ENCODE results near the gene TNIP2. TPM values are rescaled to one million over a fixed set of nuclear protein-coding genes. Genes with fewer than 3 reads are reported as not detected.
A peak's percentile ranks its signal among the peaks of the same experiment; 100 is the strongest.

The TNIP2 gene
- total and polyA plus RNA-seq, 2 of the 13 experiments (the other 11 are each of a cell fraction or from before 2014, with no cell fraction given), result 25.6 to 38.0 TPM

DNA sequence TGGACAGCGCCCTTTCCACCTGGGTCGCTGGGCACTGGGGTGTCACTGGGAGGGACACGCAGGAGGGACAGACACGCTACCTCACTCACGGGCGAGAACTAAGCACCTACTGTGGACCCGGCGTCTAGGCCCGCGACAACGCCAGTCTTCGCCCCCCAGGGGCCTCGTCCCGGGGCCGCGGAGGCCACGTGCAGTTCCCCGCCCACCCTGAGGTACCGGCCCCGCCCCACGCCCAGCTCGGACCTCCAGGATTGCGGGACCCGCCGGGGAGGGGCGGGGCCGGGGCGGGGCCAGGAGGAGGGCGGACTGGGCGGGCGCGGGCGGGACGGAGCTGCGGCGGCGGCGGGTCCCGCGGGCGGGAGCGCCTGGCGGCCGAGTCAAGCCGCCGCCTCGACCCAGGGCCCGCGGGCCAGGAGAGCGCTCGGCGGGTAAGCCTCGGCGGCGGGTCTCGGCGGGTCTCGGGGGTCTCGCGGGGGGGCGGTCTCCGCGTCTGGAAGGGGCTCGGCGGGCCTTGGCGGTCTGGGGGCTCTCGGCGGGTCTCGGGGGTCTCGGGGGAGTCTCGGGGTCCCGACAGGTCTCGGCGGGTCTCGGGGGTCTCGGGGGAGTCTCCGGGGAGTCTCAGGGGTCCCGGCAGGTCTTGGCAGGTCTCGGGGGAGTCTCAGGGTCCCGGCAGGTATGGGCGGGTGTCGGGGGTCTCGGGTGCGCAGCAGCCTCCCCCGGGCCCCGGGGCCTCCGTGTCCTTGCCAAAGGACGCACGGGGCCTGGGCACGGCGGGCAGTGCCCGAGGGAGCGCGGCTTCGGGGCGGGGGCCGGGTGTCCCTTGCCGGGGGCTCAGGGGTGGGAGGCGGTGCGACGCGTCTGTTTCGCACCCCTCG, 36.8 kb upstream of the TNIP2 start, which contains the start of gene SH3BP2 (continued):
- TF ChIP-seq, protein P1, sequence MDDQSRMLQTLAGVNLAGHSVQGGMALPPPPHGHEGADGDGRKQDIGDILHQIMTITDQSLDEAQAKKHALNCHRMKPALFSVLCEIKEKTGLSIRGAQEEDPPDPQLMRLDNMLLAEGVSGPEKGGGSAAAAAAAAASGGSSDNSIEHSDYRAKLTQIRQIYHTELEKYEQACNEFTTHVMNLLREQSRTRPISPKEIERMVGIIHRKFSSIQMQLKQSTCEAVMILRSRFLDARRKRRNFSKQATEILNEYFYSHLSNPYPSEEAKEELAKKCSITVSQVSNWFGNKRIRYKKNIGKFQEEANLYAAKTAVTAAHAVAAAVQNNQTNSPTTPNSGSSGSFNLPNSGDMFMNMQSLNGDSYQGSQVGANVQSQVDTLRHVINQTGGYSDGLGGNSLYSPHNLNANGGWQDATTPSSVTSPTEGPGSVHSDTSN (CRISPR knock-in tag; IDR thresholded peaks at IDR 0.05; ENCODE audit: borderline replicate concordance), result peak; percentile 82
- TF ChIP-seq, protein P2, sequence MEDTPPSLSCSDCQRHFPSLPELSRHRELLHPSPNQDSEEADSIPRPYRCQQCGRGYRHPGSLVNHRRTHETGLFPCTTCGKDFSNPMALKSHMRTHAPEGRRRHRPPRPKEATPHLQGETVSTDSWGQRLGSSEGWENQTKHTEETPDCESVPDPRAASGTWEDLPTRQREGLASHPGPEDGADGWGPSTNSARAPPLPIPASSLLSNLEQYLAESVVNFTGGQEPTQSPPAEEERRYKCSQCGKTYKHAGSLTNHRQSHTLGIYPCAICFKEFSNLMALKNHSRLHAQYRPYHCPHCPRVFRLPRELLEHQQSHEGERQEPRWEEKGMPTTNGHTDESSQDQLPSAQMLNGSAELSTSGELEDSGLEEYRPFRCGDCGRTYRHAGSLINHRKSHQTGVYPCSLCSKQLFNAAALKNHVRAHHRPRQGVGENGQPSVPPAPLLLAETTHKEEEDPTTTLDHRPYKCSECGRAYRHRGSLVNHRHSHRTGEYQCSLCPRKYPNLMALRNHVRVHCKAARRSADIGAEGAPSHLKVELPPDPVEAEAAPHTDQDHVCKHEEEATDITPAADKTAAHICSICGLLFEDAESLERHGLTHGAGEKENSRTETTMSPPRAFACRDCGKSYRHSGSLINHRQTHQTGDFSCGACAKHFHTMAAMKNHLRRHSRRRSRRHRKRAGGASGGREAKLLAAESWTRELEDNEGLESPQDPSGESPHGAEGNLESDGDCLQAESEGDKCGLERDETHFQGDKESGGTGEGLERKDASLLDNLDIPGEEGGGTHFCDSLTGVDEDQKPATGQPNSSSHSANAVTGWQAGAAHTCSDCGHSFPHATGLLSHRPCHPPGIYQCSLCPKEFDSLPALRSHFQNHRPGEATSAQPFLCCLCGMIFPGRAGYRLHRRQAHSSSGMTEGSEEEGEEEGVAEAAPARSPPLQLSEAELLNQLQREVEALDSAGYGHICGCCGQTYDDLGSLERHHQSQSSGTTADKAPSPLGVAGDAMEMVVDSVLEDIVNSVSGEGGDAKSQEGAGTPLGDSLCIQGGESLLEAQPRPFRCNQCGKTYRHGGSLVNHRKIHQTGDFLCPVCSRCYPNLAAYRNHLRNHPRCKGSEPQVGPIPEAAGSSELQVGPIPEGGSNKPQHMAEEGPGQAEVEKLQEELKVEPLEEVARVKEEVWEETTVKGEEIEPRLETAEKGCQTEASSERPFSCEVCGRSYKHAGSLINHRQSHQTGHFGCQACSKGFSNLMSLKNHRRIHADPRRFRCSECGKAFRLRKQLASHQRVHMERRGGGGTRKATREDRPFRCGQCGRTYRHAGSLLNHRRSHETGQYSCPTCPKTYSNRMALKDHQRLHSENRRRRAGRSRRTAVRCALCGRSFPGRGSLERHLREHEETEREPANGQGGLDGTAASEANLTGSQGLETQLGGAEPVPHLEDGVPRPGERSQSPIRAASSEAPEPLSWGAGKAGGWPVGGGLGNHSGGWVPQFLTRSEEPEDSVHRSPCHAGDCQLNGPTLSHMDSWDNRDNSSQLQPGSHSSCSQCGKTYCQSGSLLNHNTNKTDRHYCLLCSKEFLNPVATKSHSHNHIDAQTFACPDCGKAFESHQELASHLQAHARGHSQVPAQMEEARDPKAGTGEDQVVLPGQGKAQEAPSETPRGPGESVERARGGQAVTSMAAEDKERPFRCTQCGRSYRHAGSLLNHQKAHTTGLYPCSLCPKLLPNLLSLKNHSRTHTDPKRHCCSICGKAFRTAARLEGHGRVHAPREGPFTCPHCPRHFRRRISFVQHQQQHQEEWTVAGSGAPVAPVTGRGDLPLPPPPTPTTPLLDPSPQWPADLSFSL (CRISPR knock-in tag; IDR thresholded peaks at IDR 0.05), result no peak
- TF ChIP-seq, protein P3, sequence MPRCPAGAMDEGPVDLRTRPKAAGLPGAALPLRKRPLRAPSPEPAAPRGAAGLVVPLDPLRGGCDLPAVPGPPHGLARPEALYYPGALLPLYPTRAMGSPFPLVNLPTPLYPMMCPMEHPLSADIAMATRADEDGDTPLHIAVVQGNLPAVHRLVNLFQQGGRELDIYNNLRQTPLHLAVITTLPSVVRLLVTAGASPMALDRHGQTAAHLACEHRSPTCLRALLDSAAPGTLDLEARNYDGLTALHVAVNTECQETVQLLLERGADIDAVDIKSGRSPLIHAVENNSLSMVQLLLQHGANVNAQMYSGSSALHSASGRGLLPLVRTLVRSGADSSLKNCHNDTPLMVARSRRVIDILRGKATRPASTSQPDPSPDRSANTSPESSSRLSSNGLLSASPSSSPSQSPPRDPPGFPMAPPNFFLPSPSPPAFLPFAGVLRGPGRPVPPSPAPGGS (CRISPR knock-in tag; IDR thresholded peaks at IDR 0.05), result peak; percentile 82
- TF ChIP-seq ZNF564 (CRISPR knock-in tag; IDR thresholded peaks at IDR 0.05) (peak; percentile 93), ZNF678 (CRISPR knock-in tag; IDR thresholded peaks at IDR 0.05) (no peak), RAD21 (CRISPR knock-in tag; IDR thresholded peaks at IDR 0.05) (no peak), REL (CRISPR knock-in tag; conservative IDR thresholded peaks at IDR 0.05) (peak; percentile 86), MEF2D (CRISPR knock-in tag; IDR thresholded peaks at IDR 0.05) (no peak)
- TF ChIP-seq, protein P4, sequence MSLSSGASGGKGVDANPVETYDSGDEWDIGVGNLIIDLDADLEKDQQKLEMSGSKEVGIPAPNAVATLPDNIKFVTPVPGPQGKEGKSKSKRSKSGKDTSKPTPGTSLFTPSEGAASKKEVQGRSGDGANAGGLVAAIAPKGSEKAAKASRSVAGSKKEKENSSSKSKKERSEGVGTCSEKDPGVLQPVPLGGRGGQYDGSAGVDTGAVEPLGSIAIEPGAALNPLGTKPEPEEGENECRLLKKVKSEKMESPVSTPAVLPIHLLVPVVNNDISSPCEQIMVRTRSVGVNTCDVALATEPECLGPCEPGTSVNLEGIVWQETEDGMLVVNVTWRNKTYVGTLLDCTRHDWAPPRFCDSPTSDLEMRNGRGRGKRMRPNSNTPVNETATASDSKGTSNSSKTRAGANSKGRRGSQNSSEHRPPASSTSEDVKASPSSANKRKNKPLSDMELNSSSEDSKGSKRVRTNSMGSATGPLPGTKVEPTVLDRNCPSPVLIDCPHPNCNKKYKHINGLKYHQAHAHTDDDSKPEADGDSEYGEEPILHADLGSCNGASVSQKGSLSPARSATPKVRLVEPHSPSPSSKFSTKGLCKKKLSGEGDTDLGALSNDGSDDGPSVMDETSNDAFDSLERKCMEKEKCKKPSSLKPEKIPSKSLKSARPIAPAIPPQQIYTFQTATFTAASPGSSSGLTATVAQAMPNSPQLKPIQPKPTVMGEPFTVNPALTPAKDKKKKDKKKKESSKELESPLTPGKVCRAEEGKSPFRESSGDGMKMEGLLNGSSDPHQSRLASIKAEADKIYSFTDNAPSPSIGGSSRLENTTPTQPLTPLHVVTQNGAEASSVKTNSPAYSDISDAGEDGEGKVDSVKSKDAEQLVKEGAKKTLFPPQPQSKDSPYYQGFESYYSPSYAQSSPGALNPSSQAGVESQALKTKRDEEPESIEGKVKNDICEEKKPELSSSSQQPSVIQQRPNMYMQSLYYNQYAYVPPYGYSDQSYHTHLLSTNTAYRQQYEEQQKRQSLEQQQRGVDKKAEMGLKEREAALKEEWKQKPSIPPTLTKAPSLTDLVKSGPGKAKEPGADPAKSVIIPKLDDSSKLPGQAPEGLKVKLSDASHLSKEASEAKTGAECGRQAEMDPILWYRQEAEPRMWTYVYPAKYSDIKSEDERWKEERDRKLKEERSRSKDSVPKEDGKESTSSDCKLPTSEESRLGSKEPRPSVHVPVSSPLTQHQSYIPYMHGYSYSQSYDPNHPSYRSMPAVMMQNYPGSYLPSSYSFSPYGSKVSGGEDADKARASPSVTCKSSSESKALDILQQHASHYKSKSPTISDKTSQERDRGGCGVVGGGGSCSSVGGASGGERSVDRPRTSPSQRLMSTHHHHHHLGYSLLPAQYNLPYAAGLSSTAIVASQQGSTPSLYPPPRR (CRISPR knock-in tag; IDR thresholded peaks at IDR 0.05; ENCODE audit: borderline replicate concordance), result no peak; the same call in none of the 2 replicates
- TF ChIP-seq, protein P5, sequence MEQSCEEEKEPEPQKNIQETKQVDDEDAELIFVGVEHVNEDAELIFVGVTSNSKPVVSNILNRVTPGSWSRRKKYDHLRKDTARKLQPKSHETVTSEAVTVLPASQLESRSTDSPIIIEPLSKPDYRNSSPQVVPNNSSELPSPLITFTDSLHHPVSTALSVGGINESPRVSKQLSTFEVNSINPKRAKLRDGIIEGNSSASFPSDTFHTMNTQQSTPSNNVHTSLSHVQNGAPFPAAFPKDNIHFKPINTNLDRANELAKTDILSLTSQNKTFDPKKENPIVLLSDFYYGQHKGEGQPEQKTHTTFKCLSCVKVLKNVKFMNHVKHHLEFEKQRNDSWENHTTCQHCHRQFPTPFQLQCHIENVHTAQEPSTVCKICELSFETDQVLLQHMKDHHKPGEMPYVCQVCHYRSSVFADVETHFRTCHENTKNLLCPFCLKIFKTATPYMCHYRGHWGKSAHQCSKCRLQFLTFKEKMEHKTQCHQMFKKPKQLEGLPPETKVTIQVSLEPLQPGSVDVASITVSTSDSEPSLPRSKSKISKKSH (CRISPR knock-in tag; IDR thresholded peaks at IDR 0.05; ENCODE audit: borderline replicate concordance), result peak; percentile 83; the same call in 1 of the 2 replicates
